ENCODE results near the gene DIS3L2.

DIS3L2 gene

DNA sequence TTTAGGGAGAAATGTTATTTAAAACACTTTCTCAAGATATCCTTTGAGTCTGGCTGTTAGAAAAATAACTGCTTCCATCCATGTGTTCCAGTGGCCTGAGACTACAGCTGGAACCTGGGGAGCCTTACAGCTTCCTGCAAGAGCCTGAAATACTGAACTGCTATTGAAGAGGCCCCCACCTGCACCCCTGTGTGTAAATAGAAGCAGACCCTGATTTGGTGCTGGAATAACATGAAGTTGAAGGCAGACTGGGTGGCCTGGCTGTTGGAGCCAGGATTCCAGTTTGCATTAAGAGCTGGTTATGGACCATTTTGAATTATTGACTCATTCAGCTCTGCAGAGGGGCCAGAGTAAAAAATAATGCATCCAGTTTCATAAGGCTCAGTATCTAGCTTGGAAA is 61.9 kb downstream of the DIS3L2 start:
- H3K4me3 ChIP-seq (ENCODE audit: low read depth, low read length), result no peak overlapping the region
- H3K27me3 ChIP-seq (ENCODE audit: insufficient read depth, low read depth, severe bottlenecking), result no peaks in the 10 kb centered on the region
- H3K36me3 ChIP-seq, result peaks cover 8% of the 10 kb centered on the region; the same call in 1 of the 2 replicates
- no peaks in the 10 kb centered on the region for H3K9me3 ChIP-seq (ENCODE audit: severe bottlenecking)
- H3K27ac ChIP-seq, result no peak overlapping the region
- TF ChIP-seq, protein P1, sequence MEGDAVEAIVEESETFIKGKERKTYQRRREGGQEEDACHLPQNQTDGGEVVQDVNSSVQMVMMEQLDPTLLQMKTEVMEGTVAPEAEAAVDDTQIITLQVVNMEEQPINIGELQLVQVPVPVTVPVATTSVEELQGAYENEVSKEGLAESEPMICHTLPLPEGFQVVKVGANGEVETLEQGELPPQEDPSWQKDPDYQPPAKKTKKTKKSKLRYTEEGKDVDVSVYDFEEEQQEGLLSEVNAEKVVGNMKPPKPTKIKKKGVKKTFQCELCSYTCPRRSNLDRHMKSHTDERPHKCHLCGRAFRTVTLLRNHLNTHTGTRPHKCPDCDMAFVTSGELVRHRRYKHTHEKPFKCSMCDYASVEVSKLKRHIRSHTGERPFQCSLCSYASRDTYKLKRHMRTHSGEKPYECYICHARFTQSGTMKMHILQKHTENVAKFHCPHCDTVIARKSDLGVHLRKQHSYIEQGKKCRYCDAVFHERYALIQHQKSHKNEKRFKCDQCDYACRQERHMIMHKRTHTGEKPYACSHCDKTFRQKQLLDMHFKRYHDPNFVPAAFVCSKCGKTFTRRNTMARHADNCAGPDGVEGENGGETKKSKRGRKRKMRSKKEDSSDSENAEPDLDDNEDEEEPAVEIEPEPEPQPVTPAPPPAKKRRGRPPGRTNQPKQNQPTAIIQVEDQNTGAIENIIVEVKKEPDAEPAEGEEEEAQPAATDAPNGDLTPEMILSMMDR (IDR thresholded peaks at IDR 0.05; ENCODE audit: low read depth, low read length), result no peak
- no peak for DNase-seq

DNA sequence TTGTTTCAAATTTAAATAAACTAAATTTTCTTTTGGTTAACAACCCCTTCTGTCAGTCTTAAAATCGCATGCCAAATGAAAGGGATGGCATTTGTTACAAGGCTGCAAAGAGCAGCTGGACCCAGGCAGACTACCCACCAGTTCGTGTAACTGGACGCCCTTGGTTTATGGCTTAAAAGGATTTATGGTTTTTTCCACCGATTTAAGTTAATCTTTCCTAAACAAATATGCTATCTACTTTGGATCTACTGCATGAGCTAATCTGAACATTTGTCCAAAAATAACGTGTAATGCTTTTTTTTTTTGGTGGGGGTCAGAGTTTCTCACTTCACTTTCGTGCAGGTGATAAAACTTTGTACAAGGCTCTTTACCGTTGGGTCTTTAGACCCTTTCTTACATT is 62.9 kb downstream of the DIS3L2 start:
- TF ChIP-seq, protein P1 (IDR thresholded peaks at IDR 0.05; ENCODE audit: low read depth, low read length), result no peak
- Histone ChIP-seq H3K4me3 (ENCODE audit: low read depth, low read length) (no peak overlapping the region), H3K36me3 (peaks cover 8% of the 10 kb centered on the region; the same call in 1 of the 2 replicates), H3K9me3 (ENCODE audit: severe bottlenecking) (no peaks in the 10 kb centered on the region), H3K27me3 (ENCODE audit: insufficient read depth, low read depth, severe bottlenecking) (no peaks in the 10 kb centered on the region), H3K27ac (no peak overlapping the region)
- DNase-seq, result peak; percentile 38

GRCh38 chr2:232026910-232027309 is 65.4 kb downstream of the DIS3L2 start:
- no peaks in the 10 kb centered on the region for H3K27me3 ChIP-seq (ENCODE audit: insufficient read depth, low read depth, severe bottlenecking)
- no peaks in the 10 kb centered on the region for H3K9me3 ChIP-seq (ENCODE audit: severe bottlenecking)
- H3K36me3 ChIP-seq, result peaks cover 14% of the 10 kb centered on the region; the same call in 1 of the 2 replicates
- no peak for DNase-seq
- H3K4me3 ChIP-seq (ENCODE audit: low read depth, low read length), result no peak overlapping the region
- no peak overlapping the region for H3K27ac ChIP-seq
- TF ChIP-seq, protein P1 (IDR thresholded peaks at IDR 0.05; ENCODE audit: low read depth, low read length), result no peak

DNA sequence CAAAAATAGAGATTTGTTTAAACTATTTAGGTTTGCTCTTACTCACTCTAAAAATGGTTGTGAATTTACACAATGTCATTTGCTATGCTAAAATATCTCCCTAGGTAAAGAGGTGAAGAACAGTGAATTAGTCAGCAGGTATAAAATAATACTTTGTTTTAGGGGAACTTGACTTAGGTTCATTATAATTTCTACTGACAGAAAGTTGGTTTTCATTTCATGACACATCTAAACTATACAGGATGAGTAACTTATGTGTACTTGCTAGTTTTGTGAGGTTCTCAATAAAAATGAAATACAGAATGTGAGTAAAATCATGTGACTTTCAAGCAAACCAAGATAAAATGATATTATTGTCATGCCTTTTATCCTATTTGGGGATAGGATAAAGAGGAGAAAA is 66.0 kb downstream of the DIS3L2 start:
- Histone ChIP-seq H3K27me3 (ENCODE audit: insufficient read depth, low read depth, severe bottlenecking) (no peaks in the 10 kb centered on the region), H3K4me3 (ENCODE audit: low read depth, low read length) (no peak overlapping the region), H3K27ac (no peak overlapping the region), H3K9me3 (ENCODE audit: severe bottlenecking) (no peaks in the 10 kb centered on the region), H3K36me3 (peaks cover 14% of the 10 kb centered on the region; the same call in 1 of the 2 replicates)
- no peak for DNase-seq
- TF ChIP-seq, protein P1 (IDR thresholded peaks at IDR 0.05; ENCODE audit: low read depth, low read length), result no peak

GRCh38 chr2:232028071-232028470 is 66.6 kb downstream of the DIS3L2 start:
- Histone ChIP-seq H3K9me3 (ENCODE audit: severe bottlenecking) (no peaks in the 10 kb centered on the region), H3K27ac (no peak overlapping the region), H3K4me3 (ENCODE audit: low read depth, low read length) (no peak overlapping the region), H3K36me3 (peaks cover 14% of the 10 kb centered on the region; the same call in 1 of the 2 replicates), H3K27me3 (ENCODE audit: insufficient read depth, low read depth, severe bottlenecking) (no peaks in the 10 kb centered on the region)
- TF ChIP-seq, protein P1 (IDR thresholded peaks at IDR 0.05; ENCODE audit: low read depth, low read length), result no peak
- no peak for DNase-seq

DNA sequence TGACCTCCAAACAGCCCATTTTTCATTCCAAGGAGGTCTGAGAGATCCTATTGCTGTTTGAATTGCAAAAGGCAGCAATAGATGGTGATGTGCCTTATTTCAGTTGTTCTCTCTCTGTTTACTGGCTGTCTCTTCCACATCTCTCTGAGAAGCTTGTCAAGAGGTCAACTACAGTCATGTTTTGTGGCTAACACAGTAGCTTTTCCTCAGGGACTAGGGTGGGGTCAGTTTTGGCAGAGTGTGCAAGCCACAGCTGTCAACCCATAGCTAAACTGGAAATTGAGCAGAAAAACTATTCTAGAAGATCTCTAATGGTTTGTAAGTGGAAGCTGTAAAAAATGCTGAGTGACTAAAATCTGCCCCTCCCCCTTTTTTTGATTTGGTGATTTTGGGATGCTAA is 67.1 kb downstream of the DIS3L2 start:
- TF ChIP-seq, protein P1 (IDR thresholded peaks at IDR 0.05; ENCODE audit: low read depth, low read length), result no peak
- DNase-seq, result no peak
- Histone ChIP-seq H3K9me3 (ENCODE audit: severe bottlenecking) (no peaks in the 10 kb centered on the region), H3K36me3 (peaks cover 14% of the 10 kb centered on the region; the same call in 1 of the 2 replicates), H3K27ac (no peak overlapping the region), H3K4me3 (ENCODE audit: low read depth, low read length) (no peak overlapping the region), H3K27me3 (ENCODE audit: insufficient read depth, low read depth, severe bottlenecking) (no peaks in the 10 kb centered on the region)

Data from WERI-Rb-1 (cell line).